ENCODE results near the gene TAMALIN. TPM values are rescaled to one million over a fixed set of nuclear protein-coding genes. Genes with fewer than 3 reads are reported as not detected.
A peak's percentile ranks its signal among the peaks of the same experiment; 100 is the strongest.

TAMALIN gene
- polyA plus RNA-seq, 2 of the 4 experiments (the other 2 are of a cell fraction): 0.30 to 0.35 TPM

- H3K4me3 ChIP-seq: no peak overlapping the region
- no peaks in the 10 kb centered on the region for H3K9me3 ChIP-seq
- 69% methylated on average over 3 of the region's 3 CpGs for WGBS (ENCODE audit: missing lambda C conversion rate)
- FAIRE-seq (no peak), ATAC-seq (no peak), DNase-seq (ENCODE audit: low read depth in 1 of 2, low spot score in 1 of 2) (no peak)
- peaks cover 13% of the 10 kb centered on the region for H3K4me1 ChIP-seq
- TF ChIP-seq USF2 (IDR thresholded peaks at IDR 0.05): no peak
- TF ChIP-seq MAFK (IDR thresholded peaks at IDR 0.05; ENCODE audit: partially characterized antibody): peak; percentile 73
- ChIA-PET POLR2A (interaction anchor here (1.1 kb wide), 1 partner anchor 10 kb away, joined by 3 read pairs; the partner anchor contains the start of gene NR4A1), CTCF (interaction anchor here (22.5 to 41.8 kb wide), 2 partner anchors 16 to 30 kb away, joined by 426 to 1730 read pairs; partner anchors contain the start of genes ATG101, NR4A1 and SMIM41)
- no peak overlapping the region for H3K27ac ChIP-seq
- H3K4me2 ChIP-seq: no peak overlapping the region
Measured at GRCh38 chr12:52041035-52041434, 34.3 kb downstream of the TAMALIN start.

GRCh38 chr12:52041695-52042123, 35.0 kb downstream of the TAMALIN start:
- Histone ChIP-seq H3K4me3 (no peak overlapping the region), H3K4me1 (peaks cover 9% of the 10 kb centered on the region), H3K4me2 (no peak overlapping the region), H3K27ac (no peak overlapping the region), H3K9me3 (no peaks in the 10 kb centered on the region)
- 74% methylated on average over 5 of the region's 6 CpGs for WGBS (ENCODE audit: missing lambda C conversion rate)
- ChIA-PET CTCF (interaction anchor here (22.5 to 41.8 kb wide), 2 partner anchors 17 to 29 kb away, joined by 426 to 1730 read pairs; partner anchors contain the start of genes ATG101, NR4A1 and SMIM41), POLR2A (no interaction called here)
- DNase-seq (ENCODE audit: low read depth in 1 of 2, low spot score in 1 of 2) (peak in 1 of 2 experiments; percentile 51), FAIRE-seq (no peak), ATAC-seq (peak; percentile 15 to 26; a peak in 4 of 6 replicates)
- peak; percentile 75; the same call in 1 of the 2 replicates for TF ChIP-seq POLR2AphosphoS2 (conservative IDR thresholded peaks at IDR 0.05; ENCODE audit: low read length)
- peak; percentile 71 for TF ChIP-seq REST (IDR thresholded peaks at IDR 0.05)
- no peak for TF ChIP-seq ZFP36 (IDR thresholded peaks at IDR 0.05; ENCODE audit: borderline replicate concordance, partially characterized antibody)

GRCh38 chr12:52042706-52043385, 36.1 kb downstream of the TAMALIN start:
- Histone ChIP-seq H3K4me3 (no peak overlapping the region), H3K4me1 (peaks cover 9% of the 10 kb centered on the region), H3K4me2 (no peak overlapping the region), H3K9me3 (no peaks in the 10 kb centered on the region), H3K27ac (no peak overlapping the region)
- DNase-seq (ENCODE audit: low read depth in 1 of 2, low spot score in 1 of 2): no peak
- TF ChIP-seq NFE2L2 (conservative IDR thresholded peaks at IDR 0.05; ENCODE audit: low read length): no peak
- TF ChIP-seq CEBPB (IDR thresholded peaks at IDR 0.05): no peak
- TF ChIP-seq EP300 (IDR thresholded peaks at IDR 0.05): no peak
- TF ChIP-seq EHF (CRISPR knock-in tag; IDR thresholded peaks at IDR 0.05): peak; percentile 19; the same call in 1 of the 2 replicates
- ATAC-seq: no peak; a peak in 1 of 6 replicates
- no peak for FAIRE-seq
- POLR2A ChIA-PET: interaction anchor here (0.6 to 1.0 kb wide), 2 partner anchors 9 to 25 kb away, joined by 3 to 4 read pairs; partner anchors contain the start of gene NR4A1
- WGBS (ENCODE audit: missing lambda C conversion rate): 79% methylated on average over 6 of the region's 8 CpGs
- CTCF ChIA-PET: interaction anchor here (0.8 to 41.8 kb wide), 3 partner anchors 18 to 842 kb away, joined by 3 to 1730 read pairs (median 426); partner anchors contain the start of genes ATG101, NR4A1 and SMIM41

- ATAC-seq: no peak
- ChIA-PET CTCF (interaction anchor here (0.8 to 41.8 kb wide), 3 partner anchors 19 to 841 kb away, joined by 3 to 1730 read pairs (median 426); partner anchors contain the start of genes ATG101, NR4A1 and SMIM41), POLR2A (interaction anchor here (1.0 kb wide), 1 partner anchor 11 kb away, joined by 4 read pairs; no protein-coding TSS in a partner anchor)
- no peak for FAIRE-seq
- H3K4me1 ChIP-seq: peaks cover 9% of the 10 kb centered on the region
- DNase-seq (ENCODE audit: low read depth in 1 of 2, low spot score in 1 of 2): no peak
- WGBS (ENCODE audit: missing lambda C conversion rate): 74% methylated on average over 19 of the region's 21 CpGs
- TF ChIP-seq NR3C1 (IDR thresholded peaks at IDR 0.05) (no peak), FOSL2 (IDR thresholded peaks at IDR 0.05) (no peak), FOSL2 (CRISPR knock-in tag; IDR thresholded peaks at IDR 0.05) (no peak), HDAC2 (IDR thresholded peaks at IDR 0.05) (no peak), POLR2A (IDR thresholded peaks at IDR 0.05; ENCODE audit: low read length) (no peak), JUN (IDR thresholded peaks at IDR 0.05) (no peak), RARB (CRISPR knock-in tag; IDR thresholded peaks at IDR 0.05) (no peak), ZC3H11A (IDR thresholded peaks at IDR 0.05) (no peak)
- no peak overlapping the region for H3K4me3 ChIP-seq
- no peaks in the 10 kb centered on the region for H3K9me3 ChIP-seq
- no peak overlapping the region for H3K4me2 ChIP-seq
- H3K27ac ChIP-seq: no peak overlapping the region
Measured at GRCh38 chr12:52043386-52044212, 36.9 kb downstream of the TAMALIN start.
